Hepatocyte (in vitro differentiated cells): Measurements from ENCODE around the gene LRRK1. TPM values are rescaled to one million over a fixed set of nuclear protein-coding genes. Genes with fewer than 3 reads are reported as not detected.

Source experiments
- DNase-seq: peaks from one replicate; pipeline ENCODE4 v3.0.0-alpha.2; 2016; ENCODE audit warnings: low spot score
- H2AFZ ChIP-seq: fragments of 200-600 bp; sonication (generic); 2 replicates; pipeline ENCODE4 v1.6.0; 2016; ENCODE audit warnings: antibody characterized with exemption, mild to moderate bottlenecking
- H3K27ac ChIP-seq: fragments of 200-600 bp; sonication (generic); 2 replicates; pipeline ENCODE4 v1.5.1; 2016; ENCODE audit warnings: mild to moderate bottlenecking
- H3K27me3 ChIP-seq: fragments of 200-600 bp; sonication (generic); 2 replicates; pipeline ENCODE4 v1.6.1; 2016
- H3K36me3 ChIP-seq: fragments of 200-600 bp; sonication (generic); replicated peaks from 2 replicates; pipeline ENCODE4 v1.5.1; 2016; ENCODE audit warnings: low read depth; ENCODE audit not compliant: insufficient read depth
- H3K4me1 ChIP-seq: fragments of 200-600 bp; sonication (generic); 2 replicates; pipeline ENCODE4 v1.5.1; 2016; ENCODE audit warnings: mild to moderate bottlenecking, moderate library complexity; ENCODE audit not compliant: insufficient read depth
- H3K4me2 ChIP-seq: fragments of 200-600 bp; sonication (generic); 2 replicates; pipeline ENCODE4 v1.6.0; 2016
- H3K4me3 ChIP-seq: fragments of 200-600 bp; sonication (generic); 2 replicates; pipeline ENCODE4 v1.5.1; 2016; ENCODE audit warnings: mild to moderate bottlenecking
- H3K79me2 ChIP-seq: fragments of 200-600 bp; sonication (generic); 2 replicates; pipeline ENCODE4 v1.6.0; 2017; ENCODE audit warnings: mild to moderate bottlenecking
- H3K9me2 ChIP-seq: fragments of 200-600 bp; sonication (generic); replicated peaks from 2 replicates; pipeline ENCODE4 v1.6.0; 2017; ENCODE audit warnings: mild to moderate bottlenecking; ENCODE audit not compliant: insufficient read depth
- H3K9me3 ChIP-seq: fragments of 200-600 bp; sonication (generic); 2 replicates; pipeline ENCODE4 v1.5.1; 2016; ENCODE audit warnings: low read depth, mild to moderate bottlenecking
- H4K20me1 ChIP-seq: fragments of 200-600 bp; sonication (generic); 2 replicates; pipeline ENCODE4 v1.6.0; 2016; ENCODE audit warnings: mild to moderate bottlenecking; ENCODE audit not compliant: insufficient read depth, poor library complexity, severe bottlenecking
- EZH2 ChIP-seq: fragments of 200-600 bp; sonication (generic); IDR thresholded peaks from 2 replicates; pipeline ENCODE4 v1.6.1; 2016; ENCODE audit warnings: antibody characterized with exemption, mild to moderate bottlenecking, borderline replicate concordance
- EZH2phosphoT487 ChIP-seq: fragments of 200-600 bp; sonication (generic); IDR thresholded peaks from one replicate; pipeline ENCODE4 v1.6.1; 2018; ENCODE audit warnings: antibody characterized with exemption, mild to moderate bottlenecking, low read depth, moderate library complexity; ENCODE audit not compliant: unreplicated experiment, severe bottlenecking
- WGBS: methylation state at CpG from one replicate; pipeline ENCODE4 v1.1.6; 2016; ENCODE audit warnings: low lambda C conversion rate; ENCODE audit errors: missing lambda C conversion rate; 5-methylcytosine and 5-hydroxymethylcytosine counted together
- polyA plus RNA-seq: library from polyadenylated mRNA; unstranded; fragments of >200 nt; fragmentation: Nextera tagmentation; extraction: Ambion mirVana; gene quantifications from 2 replicates; pipeline ENCODE4 v1.2.1, GENCODE V29; 2016
- total RNA-seq: library from RNA; depleted of rRNA; stranded (reverse); fragments of >200 nt; gene quantifications from 2 replicates; pipeline ENCODE4 v1.2.3, GENCODE V29; 2014
- TF ChIP-seq, protein P1 (sequence below): fragments of 200-600 bp; sonication (generic); IDR thresholded peaks from 2 replicates; pipeline ENCODE4 v1.5.1; 2016; ENCODE audit warnings: antibody characterized with exemption, mild to moderate bottlenecking; ENCODE audit not compliant: poor library complexity

The LRRK1 gene
- total and polyA plus RNA-seq, 2 experiments from 2014 or later = 2.1 TPM

DNA sequence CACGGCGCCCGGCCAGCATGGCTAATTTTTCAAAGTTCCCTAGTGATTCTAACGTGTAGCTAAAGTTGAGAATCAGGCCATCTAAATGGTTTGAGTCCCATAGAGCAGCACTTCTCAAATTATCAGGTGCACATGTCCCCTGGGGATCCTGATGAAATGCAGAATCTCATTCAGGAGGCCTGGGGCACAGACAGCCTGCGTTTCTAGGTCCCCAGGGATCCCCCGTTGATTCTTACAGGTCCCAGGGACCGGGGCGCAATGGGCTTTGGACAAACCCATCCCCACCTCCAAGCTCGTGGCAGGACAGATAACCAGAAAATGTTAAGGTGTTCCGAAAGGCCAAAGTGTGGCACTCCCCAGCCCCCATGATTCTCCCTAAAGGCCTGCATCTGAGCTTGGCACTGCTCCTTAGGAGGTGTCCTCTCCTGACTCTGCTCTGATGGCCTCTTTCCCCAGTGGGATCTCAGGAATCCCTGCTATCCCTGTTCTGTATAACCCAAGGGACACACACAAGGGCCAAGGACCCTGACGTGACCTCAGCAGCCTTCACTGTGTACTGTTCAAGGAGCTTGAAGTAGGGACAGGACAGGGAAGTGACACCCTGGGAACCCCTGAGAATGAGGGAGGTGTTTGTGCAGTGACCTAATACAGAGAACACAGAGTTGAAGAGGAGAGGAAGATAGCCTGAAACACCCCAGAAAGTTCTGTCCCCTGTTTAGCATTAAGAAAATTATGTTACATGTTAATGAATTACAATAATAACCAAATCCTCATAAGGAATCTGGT is 8.0 kb downstream of the LRRK1 start:
- no peak overlapping the region for H2AFZ ChIP-seq
- H3K9me3 ChIP-seq = no peaks in the 10 kb centered on the region
- no peak overlapping the region for H3K4me2 ChIP-seq
- H3K9me2 ChIP-seq = no peaks in the 10 kb centered on the region
- no peaks in the 10 kb centered on the region for H3K79me2 ChIP-seq
- no peak for DNase-seq
- H3K4me3 ChIP-seq = no peak overlapping the region
- H3K27ac ChIP-seq = no peak overlapping the region
- 83% methylated on average over 11 of the region's 11 CpGs for WGBS
- no peaks in the 10 kb centered on the region for H3K36me3 ChIP-seq
- peaks cover 7% of the 10 kb centered on the region for H3K27me3 ChIP-seq
- TF ChIP-seq EZH2 = no peak
- no peak for TF ChIP-seq EZH2phosphoT487
- TF ChIP-seq, protein P1, sequence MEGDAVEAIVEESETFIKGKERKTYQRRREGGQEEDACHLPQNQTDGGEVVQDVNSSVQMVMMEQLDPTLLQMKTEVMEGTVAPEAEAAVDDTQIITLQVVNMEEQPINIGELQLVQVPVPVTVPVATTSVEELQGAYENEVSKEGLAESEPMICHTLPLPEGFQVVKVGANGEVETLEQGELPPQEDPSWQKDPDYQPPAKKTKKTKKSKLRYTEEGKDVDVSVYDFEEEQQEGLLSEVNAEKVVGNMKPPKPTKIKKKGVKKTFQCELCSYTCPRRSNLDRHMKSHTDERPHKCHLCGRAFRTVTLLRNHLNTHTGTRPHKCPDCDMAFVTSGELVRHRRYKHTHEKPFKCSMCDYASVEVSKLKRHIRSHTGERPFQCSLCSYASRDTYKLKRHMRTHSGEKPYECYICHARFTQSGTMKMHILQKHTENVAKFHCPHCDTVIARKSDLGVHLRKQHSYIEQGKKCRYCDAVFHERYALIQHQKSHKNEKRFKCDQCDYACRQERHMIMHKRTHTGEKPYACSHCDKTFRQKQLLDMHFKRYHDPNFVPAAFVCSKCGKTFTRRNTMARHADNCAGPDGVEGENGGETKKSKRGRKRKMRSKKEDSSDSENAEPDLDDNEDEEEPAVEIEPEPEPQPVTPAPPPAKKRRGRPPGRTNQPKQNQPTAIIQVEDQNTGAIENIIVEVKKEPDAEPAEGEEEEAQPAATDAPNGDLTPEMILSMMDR = no peak
- no peaks in the 10 kb centered on the region for H4K20me1 ChIP-seq
- no peaks in the 10 kb centered on the region for H3K4me1 ChIP-seq

DNA sequence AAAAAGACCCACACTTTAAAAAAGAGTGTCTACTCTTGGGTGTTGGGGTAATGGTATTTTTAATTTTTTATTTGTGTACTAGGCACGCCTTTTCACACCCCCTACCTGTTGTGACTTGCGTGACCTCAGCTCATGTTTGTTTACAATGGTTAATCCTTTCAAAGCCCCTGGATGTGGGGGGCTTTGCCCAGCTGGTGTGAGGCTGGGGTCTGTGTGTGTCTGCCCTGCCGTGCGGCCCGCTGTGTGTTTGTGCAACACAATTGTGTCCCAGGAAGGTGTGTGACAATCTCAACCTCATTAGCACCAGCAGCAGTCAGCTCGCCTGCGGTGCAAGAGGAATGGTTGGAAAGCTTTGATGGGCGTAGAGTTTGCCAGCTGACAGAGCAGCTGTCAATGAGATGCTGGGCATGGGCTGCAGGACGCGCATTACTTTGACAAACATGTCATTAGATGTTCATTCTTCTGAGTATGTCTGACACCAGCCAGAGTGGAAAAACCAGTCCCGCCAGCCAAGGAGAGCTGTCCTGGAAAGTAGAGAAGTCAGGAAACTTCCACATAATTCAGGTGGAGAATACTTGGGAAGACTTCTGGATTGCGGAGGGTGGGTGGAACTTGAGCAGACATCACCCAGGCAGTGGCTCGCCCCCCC is 9.6 kb downstream of the LRRK1 start:
- Histone ChIP-seq H3K27me3 (no peaks in the 10 kb centered on the region), H2AFZ (no peak overlapping the region), H3K79me2 (no peaks in the 10 kb centered on the region), H3K4me1 (no peaks in the 10 kb centered on the region), H3K9me3 (no peaks in the 10 kb centered on the region), H4K20me1 (no peaks in the 10 kb centered on the region), H3K4me3 (no peak overlapping the region), H3K27ac (no peak overlapping the region), H3K36me3 (no peaks in the 10 kb centered on the region), H3K9me2 (no peaks in the 10 kb centered on the region), H3K4me2 (no peak overlapping the region)
- DNase-seq = no peak
- 75% methylated on average over 13 of the region's 13 CpGs for WGBS
- TF ChIP-seq, protein P1 = no peak
- TF ChIP-seq EZH2 (no peak), EZH2phosphoT487 (no peak)

DNA sequence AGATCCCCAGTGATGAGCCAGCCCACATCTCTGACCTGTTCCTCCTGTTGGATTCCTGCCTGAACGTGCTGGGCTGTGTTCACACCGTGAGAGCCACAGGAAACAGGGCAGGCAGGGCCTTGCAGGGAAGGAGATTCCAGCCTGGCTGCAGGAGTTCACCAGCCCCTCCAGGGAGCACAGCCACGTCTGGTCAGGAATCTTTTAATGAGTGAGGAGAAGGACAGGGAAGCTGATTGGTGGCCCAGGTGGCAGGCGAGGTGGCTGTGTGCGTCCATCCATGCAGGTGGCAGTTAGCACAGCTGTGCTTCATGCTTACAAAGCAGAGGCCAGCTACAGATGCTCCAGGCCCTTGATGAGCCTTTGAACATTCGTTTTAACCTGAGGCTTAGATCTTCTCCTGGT is 10.5 kb downstream of the LRRK1 start:
- H3K27ac ChIP-seq = no peak overlapping the region
- TF ChIP-seq, protein P1 = no peak
- TF ChIP-seq EZH2 = no peak
- TF ChIP-seq EZH2phosphoT487 = no peak
- 42% methylated on average over 6 of the region's 6 CpGs for WGBS

More for the DNA sequence above, 10.5 kb downstream of the LRRK1 start:
- Histone ChIP-seq H3K27me3 (no peaks in the 10 kb centered on the region), H3K4me2 (no peak overlapping the region), H3K9me2 (no peaks in the 10 kb centered on the region), H3K9me3 (no peaks in the 10 kb centered on the region), H4K20me1 (no peaks in the 10 kb centered on the region), H2AFZ (no peak overlapping the region), H3K36me3 (no peaks in the 10 kb centered on the region), H3K79me2 (no peaks in the 10 kb centered on the region), H3K4me3 (no peak overlapping the region), H3K4me1 (no peaks in the 10 kb centered on the region)
- DNase-seq = no peak
